ENCODE data around the gene SLC44A3.

- TF ChIP-seq, protein P1, sequence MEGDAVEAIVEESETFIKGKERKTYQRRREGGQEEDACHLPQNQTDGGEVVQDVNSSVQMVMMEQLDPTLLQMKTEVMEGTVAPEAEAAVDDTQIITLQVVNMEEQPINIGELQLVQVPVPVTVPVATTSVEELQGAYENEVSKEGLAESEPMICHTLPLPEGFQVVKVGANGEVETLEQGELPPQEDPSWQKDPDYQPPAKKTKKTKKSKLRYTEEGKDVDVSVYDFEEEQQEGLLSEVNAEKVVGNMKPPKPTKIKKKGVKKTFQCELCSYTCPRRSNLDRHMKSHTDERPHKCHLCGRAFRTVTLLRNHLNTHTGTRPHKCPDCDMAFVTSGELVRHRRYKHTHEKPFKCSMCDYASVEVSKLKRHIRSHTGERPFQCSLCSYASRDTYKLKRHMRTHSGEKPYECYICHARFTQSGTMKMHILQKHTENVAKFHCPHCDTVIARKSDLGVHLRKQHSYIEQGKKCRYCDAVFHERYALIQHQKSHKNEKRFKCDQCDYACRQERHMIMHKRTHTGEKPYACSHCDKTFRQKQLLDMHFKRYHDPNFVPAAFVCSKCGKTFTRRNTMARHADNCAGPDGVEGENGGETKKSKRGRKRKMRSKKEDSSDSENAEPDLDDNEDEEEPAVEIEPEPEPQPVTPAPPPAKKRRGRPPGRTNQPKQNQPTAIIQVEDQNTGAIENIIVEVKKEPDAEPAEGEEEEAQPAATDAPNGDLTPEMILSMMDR (IDR thresholded peaks at IDR 0.05) = no peak
- no peak for TF ChIP-seq POLR2A (IDR thresholded peaks at IDR 0.05; ENCODE audit: low read length)
- no peak for TF ChIP-seq KDM1A (IDR thresholded peaks at IDR 0.05; ENCODE audit: low read depth)
- no peak for TF ChIP-seq JUNB (IDR thresholded peaks at IDR 0.05)
- TF ChIP-seq REST (IDR thresholded peaks at IDR 0.05) = no peak
- no peak for TF ChIP-seq CEBPB (IDR thresholded peaks at IDR 0.05)
- no peak for TF ChIP-seq MAX (IDR thresholded peaks at IDR 0.05)
- TF ChIP-seq GATA3 (IDR thresholded peaks at IDR 0.05; ENCODE audit: borderline replicate concordance) = no peak
- no peak for TF ChIP-seq RAD21 (conservative IDR thresholded peaks at IDR 0.05 in 1 of 2, IDR thresholded peaks at IDR 0.05 in 1 of 2)
- TF ChIP-seq ESRRA (IDR thresholded peaks at IDR 0.05; ENCODE audit: borderline replicate concordance, low read length) = no peak
- no peak for TF ChIP-seq BHLHE40 (IDR thresholded peaks at IDR 0.05; ENCODE audit: low read depth, low read length)
- TF ChIP-seq JUN (IDR thresholded peaks at IDR 0.05) = no peak; a peak in 1 of 5 replicates
- no peak for TF ChIP-seq EP300 (IDR thresholded peaks at IDR 0.05)
- TF ChIP-seq MYC (IDR thresholded peaks at IDR 0.05; ENCODE audit: borderline replicate concordance, low read length) = no peak
Observed at GRCh38 chr1:94863297-94863911, 43.2 kb downstream of the SLC44A3 start.
